Limb (tissue), 2 donors: ENCODE measurements around the gene REC8.
A peak's percentile ranks its signal among the peaks of the same experiment; 100 is the strongest.

Experiments
- DNase-seq, 2 donors: peaks; one replicate each; pipeline ENCODE4 v3.0.0-alpha.2; 2016; ENCODE audit errors: extremely low spot score in 2 of 2

REC8 gene

GRCh38 chr14:24138396-24139271, 33.2 kb upstream of the REC8 start:
- no peak for DNase-seq

GRCh38 chr14:24139272-24139934, 32.5 kb upstream of the REC8 start:
- DNase-seq = no peak

DNA sequence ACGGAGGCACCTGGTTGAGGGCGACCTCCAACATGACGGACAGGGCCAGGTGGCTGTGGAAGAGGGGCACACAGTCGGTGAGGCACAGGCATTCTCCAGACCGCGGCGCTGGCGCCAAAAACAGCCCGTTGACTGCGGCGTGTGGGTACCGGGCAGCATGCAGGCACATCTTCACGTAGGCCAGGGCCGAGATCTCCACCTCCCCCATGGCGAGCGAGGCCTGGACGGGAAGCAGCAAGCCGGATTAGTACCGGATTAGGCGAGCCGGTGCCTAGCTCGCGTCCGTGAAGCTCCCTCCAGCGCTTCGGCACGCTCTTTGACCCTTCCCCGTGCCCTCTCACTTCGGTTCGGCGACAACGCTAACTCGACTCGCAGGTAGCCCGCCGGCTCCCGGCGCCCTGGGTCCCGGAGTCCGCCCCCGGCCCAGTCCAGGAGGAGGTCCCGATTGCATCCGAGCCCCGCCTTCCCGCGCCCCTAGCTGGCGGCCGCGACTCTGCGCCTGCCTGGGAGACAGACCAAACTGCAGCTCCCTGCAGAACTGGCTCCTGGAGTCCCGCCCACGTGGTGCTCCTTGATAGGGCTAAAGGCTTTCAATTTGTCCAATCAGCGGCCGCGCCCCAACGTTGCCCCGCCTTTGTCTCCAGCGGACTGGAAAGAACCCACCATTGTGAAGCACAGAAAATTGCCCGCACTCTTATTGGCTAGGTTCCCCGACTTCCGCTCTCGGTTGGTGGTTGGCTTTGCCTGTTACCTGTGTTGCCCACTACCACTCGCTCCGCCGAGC, 30.6 kb upstream of the REC8 start, which contains the start of gene EMC9:
TSS of gene EMC9 (minus strand) at position 495 of the 784 bp plus-strand sequence. CDS start at position 208, 287 bp downstream.
- DNase-seq = peak; percentile 99

DNA sequence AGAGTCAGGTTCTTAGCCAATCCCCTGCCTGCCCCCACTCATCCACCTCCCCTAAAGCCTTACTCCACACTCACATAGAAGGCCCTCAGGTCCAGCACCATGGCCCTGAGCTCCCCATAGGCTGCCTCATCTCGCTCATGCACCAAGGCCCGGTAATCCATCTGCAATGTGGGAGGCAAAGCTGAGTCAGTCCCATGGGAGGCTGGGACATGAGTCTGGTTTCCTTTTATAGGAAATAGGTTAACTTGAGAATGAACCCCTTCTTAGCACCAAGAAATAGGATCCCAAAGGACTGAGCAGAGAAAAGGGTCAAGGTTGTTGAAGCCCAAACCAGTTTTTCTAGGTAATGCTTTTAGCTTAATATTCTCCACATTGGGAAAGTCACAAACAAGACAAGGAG, 28.4 kb upstream of the REC8 start:
- no peak for DNase-seq

DNA sequence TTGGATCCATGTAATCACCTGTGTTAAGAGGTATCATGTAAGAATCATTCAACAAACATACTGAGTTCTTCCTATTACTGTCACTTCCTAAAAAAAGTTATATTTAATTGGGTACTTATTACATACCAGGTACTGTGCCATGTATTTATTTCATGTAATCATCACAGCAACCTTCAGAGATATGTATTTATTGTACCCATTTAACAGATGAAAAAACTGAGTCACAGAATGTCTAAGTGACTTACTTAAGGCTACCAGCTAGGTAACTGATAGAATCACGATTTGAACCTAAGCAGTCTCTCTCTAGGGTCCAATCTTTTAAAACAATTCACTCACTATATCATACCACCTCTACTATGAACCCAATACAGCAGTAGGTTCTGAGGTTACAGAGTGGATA, 27.4 kb upstream of the REC8 start:
- no peak for DNase-seq

GRCh38 chr14:24145219-24145618, 26.7 kb upstream of the REC8 start:
- DNase-seq = no peak

- DNase-seq = no peak
Measured at GRCh38 chr14:24145690-24146452, 26.0 kb upstream of the REC8 start.

GRCh38 chr14:24146453-24146977, 25.4 kb upstream of the REC8 start, which contains the start of gene PSME2:
Gene PSME2 (minus strand): TSS chr14:24146610. CDS start chr14:24146581, 29 bp downstream.
- DNase-seq = peak; percentile 94

GRCh38 chr14:24146978-24147760, 24.7 kb upstream of the REC8 start, which contains the start of gene RNF31:
Gene RNF31 (plus strand): TSS chr14:24147498. CDS start chr14:24147699, 201 bp downstream.
- DNase-seq = peak; percentile 97 to 99

- DNase-seq = no peak
Measured at GRCh38 chr14:24147761-24148428, 24.0 kb upstream of the REC8 start.

DNA sequence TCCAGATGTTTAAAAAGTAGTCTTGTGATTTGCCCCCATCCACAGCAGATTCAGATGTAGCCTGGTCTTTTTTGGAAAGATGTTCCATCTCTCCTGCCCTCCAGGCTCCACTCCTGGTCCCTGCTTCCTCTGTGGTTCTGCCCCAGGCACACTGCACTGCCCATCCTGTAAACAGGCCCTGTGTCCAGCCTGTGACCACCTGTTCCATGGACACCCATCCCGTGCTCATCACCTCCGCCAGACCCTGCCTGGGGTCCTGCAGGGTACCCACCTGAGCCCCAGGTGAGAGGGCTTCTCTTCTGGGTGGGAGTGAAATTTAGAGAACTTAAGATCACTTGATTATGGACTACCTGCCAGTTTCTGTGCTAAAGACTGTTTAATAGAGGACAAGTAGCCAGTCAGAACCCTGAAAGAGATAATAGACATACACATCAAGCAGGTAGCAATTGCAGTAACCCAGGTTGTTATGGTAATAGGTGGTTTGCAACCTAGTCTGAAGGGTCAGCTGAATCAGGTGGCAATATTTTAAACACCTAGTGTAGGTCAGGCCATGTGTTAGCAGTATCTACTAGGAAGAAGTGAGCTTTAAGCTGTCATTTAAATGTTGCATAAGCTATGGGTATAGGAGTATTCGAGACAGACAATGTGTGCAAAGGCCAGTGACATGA, 22.4 kb upstream of the REC8 start:
- no peak for DNase-seq

DNA sequence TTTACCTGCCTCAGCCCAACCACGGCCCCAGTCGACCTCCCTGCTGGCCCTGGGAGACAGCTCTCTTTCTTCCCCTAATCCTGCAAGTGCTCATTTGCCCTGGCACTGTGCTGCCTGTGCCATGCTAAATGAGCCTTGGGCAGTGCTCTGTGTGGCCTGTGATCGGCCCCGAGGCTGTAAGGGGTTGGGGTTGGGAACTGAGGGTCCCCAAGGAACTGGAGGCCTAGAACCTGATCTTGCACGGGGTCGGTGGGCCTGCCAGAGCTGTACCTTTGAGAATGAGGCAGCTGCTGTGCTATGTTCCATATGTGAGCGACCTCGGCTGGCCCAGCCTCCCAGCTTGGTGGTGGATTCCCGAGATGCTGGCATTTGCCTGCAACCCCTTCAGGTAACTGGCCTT, 21.8 kb upstream of the REC8 start:
- no peak for DNase-seq

DNA sequence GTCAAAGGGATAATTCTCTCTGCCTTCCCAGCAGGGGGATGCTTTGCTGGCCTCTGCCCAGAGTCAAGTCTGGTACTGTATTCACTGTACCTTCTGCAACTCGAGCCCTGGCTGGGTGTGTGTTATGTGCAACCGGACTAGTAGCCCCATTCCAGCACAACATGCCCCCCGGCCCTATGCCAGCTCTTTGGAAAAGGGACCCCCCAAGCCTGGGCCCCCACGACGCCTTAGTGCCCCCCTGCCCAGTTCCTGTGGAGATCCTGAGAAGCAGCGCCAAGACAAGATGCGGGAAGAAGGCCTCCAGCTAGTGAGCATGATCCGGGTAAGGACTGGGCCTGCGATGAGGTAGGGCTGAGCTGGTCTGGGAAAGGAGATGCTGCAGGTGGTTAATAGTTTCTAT, 21.3 kb upstream of the REC8 start:
- DNase-seq = no peak

- no peak for DNase-seq
Measured at GRCh38 chr14:24150993-24151392, 20.9 kb upstream of the REC8 start.

DNA sequence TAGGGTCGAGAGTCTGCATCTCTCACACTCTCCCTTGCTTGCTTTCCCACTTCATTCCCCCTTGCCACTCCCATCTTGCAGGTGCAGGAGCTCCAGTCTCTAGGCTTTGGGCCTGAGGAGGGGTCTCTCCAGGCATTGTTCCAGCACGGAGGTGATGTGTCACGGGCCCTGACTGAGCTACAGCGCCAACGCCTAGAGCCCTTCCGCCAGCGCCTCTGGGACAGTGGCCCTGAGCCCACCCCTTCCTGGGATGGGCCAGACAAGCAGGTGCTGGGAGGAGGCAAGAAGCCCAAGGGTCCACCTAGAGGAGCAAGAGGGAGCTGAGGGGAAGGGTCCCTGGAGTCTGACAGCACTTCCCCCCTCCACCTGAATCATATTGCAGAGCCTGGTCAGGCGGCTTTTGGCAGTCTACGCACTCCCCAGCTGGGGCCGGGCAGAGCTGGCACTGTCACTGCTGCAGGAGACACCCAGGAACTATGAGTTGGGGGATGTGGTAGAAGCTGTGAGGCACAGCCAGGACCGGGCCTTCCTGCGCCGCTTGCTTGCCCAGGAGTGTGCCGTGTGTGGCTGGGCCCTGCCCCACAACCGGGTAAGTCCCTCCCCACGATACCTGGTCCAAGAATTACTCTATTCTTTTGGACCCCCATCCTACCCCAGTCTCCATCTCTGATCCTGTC, 20.3 kb upstream of the REC8 start:
- no peak for DNase-seq

DNA sequence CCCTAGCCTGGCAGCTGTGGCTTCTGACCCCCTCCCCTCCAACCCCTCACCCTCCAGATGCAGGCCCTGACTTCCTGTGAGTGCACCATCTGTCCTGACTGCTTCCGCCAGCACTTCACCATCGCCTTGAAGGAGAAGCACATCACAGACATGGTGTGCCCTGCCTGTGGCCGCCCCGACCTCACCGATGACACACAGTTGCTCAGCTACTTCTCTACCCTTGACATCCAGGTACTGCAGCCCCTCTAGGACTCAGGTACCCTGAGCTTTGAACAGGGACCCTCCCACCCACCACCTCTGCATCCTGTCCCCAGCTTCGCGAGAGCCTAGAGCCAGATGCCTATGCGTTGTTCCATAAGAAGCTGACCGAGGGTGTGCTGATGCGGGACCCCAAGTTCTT, 16.8 kb upstream of the REC8 start:
- DNase-seq = no peak

DNA sequence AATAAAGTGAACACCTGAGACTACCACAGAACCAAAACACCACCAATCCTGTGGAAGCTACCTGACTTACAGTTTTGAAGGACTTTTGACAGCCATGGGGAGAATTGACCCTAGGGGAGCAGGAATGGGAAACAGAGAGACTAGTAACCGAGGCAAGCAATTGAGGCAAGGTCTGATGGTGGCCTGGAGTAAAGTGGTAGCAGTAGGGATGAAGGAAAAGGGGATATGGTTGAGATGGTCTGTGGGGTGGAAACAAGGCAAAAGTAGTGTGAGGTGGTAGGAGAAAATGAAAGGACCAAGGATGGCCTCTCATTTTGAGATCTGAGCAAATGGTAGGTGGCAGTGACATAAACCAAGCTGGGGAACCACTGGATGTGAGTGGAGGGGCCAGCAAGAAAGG, 15.0 kb upstream of the REC8 start:
- no peak for DNase-seq

GRCh38 chr14:24157331-24157730, 14.5 kb upstream of the REC8 start:
- DNase-seq = no peak
